Activated CD4-positive, alpha-beta T cell treated with anti-CD3 and anti-CD28 coated beads, Interleukin-2, amount 50 U/mL, for 1 hour (primary cell): Measurements from ENCODE around the gene CISD2.
"Not testable (repeated sequence)": the region's sequence is repeated elsewhere in the genome, so short reads cannot be mapped to it uniquely, and the experiment has no call there.

ENCODE experiments used
- DNase-seq: peaks from one replicate; pipeline ENCODE4 v3.0.0-alpha.2; 2020

Gene CISD2, protein sequence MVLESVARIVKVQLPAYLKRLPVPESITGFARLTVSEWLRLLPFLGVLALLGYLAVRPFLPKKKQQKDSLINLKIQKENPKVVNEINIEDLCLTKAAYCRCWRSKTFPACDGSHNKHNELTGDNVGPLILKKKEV

DNA sequence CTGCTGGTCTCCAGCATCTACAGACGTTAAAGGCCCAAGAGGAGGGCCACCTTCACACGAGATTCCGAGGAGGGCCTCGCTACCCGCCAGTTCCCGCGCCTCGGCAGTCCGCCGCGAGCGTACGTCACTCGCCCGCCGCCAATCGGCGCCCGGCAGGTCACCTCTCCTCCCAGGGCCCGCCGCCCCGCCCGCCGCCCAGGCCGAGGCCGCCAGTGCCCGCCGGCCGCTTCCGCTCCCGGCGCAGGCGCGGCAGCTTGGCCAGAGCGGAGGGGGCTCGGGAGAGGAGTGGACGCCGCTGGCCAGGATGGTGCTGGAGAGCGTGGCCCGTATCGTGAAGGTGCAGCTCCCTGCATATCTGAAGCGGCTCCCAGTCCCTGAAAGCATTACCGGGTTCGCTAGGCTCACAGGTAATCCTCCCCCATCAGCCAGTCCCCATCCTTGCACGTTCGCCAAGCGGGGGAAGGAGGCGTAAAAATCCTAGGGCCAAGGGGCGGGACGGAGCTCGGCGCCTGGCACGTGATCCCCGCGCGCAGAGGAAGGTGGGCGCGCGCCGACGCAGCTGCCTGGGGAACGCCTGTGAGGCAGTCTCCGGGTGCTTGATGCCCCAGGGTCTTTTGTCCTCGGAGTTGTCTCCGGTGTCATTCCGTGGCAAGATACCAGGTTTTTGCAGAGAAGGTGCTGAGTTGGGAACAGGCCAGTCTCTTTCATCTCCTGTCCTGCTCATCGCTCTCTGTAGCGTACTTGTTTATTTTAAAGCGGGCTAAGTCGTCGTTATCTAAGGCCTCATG lies at the start of gene CISD2:
Gene CISD2, plus strand, starts transcription at position 212 of the 788 bp plus-strand sequence. Its CDS starts 93 bp downstream, at position 305.
- peak; percentile 86 for DNase-seq

DNA sequence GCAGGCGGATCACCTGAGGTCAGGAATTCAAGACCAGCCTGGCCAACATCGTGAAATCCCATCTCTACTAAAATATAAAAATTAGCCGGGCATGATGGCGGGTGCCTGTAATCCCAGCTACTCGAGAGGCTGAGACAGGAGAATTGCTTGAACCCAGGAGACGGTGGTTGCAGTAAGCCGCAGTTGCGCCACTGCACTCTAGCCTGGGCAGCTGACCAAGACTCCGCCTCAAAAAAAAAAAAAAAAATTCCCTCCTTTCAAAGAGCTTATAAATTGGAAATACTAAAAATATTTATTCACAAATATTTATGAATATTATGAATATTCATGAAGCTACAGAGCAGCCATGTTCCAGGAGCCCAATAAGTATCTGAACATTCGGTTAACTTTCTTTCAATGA lies 49.7 kb upstream of the CISD2 start:
- not testable (repeated sequence) for DNase-seq

- no peak for DNase-seq
Measured at GRCh38 chr4:102819588-102820365, 49.0 kb upstream of the CISD2 start.

DNA sequence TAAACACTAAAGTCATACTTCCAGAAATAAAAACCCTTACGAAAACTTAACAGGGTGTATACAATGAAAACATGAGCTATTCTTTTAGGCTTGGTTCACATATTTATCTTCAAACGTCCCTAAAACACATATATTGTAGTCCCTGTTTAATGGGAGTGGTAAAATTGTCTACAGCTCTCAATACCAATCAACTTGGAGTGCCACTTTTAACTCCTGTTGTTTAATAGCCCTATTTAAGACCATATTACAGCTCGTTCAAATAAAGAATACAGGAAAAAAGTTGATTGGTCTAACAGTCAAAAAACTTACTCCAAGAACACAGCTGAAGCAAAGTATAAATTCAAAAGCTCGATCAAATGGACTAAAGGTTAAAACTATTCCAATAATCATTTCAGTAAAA lies 45.3 kb upstream of the CISD2 start:
- DNase-seq: no peak

- DNase-seq: no peak
Measured at GRCh38 chr4:102823897-102824296, 44.9 kb upstream of the CISD2 start.

DNA sequence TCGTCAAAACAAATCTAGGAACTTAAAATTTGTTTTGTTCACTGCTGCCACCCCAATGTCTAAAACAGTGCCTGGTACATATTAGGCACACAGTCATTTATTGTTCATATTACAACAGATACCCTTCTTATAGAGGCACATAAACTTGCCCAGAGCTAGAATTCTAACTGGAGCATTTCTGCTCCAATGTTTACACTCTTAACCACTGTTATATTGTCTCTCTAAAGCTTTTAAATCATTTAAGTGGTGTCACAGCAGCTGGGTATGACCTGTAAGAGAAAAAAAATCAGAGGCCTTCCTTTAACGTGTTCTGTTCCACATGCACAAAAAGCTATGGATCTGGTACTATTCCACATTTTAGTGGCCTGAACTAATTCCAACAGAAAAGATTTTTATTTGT lies 44.4 kb upstream of the CISD2 start:
- DNase-seq: no peak

DNA sequence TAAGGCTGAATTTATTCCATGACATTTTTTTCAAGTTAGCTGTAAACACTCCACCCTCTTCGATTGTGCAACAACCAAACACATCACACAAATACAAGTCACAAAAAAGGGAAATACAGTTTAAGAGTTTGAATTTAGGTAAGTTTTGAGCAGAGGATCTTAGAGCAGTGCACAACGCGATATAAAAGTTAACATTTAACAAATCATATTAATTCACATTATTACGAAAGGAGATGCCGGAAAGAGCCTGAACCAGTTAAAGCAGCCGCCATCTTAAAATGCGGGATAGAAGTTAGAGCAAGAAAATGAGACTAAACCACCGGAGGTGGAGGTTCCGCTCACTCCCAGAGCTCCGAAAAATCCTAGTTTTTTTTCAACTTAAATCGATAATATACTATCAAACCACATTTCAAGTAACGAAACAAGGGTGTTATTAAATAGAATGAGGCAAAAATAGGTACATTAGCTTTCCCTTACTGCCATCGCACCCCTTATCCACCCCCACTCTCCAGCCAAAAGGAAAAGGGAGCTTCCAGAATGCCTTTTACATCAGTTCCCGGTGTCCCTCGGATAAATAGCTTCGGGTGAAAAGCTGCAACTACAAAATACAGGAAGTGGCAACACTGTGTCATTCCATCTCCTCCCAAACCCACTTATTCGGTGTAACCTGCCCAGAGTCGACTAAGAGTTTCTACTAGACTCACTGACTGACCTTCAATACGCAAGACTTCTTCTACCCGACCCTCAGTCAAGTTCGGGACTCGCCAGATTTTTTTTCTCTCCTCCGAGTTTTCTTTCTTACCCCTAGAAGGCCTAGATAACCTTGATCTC lies 43.3 kb upstream of the CISD2 start:
- peak; percentile 16 for DNase-seq

DNA sequence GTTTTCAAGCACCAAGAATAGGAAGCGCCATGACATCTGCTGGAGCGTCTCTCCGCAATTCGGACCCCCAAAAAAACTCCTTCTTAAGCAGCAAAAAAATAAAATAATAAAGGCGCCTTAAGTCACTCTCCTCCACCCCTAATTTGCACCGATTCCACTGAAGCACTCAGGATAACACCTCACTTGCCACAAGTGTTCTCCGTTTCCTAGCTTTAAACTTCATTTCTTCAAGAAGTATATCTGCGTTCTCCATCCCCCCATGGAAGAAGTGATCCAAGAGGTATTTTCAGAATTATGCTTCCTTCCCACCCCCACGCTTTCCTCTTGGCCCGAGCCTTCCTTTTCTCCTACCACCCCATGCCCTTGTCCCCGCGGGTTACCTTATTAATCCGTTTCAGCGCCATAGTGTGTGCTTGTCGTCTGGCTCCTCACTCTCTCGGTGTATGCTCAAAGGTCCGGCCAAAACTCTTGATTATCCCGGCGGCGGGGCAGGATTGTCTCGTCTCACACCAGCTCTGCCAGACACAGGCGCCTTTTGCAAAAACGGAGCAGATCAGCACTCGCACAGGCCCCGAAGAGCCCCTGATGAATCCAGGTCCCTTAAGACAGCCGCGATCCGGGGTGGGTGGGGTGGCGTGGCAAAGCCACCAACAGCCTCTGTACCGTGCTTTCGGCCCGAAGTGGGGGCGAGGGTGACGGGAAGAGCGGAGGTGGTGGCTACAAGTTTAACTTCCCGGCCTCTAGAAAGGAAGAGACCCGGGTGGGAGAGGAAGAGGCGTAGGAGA lies 42.5 kb upstream of the CISD2 start:
- no peak for DNase-seq

GRCh38 chr4:102826890-102827673 lies 41.7 kb upstream of the CISD2 start, which contains the start of gene UBE2D3:
Gene UBE2D3, minus strand, starts transcription at chr4:102827551. Its CDS starts 1,043 bp downstream, at chr4:102826508.
- DNase-seq: peak; percentile 96

GRCh38 chr4:102827674-102828496 lies 40.9 kb upstream of the CISD2 start:
- peak; percentile 99 for DNase-seq

DNA sequence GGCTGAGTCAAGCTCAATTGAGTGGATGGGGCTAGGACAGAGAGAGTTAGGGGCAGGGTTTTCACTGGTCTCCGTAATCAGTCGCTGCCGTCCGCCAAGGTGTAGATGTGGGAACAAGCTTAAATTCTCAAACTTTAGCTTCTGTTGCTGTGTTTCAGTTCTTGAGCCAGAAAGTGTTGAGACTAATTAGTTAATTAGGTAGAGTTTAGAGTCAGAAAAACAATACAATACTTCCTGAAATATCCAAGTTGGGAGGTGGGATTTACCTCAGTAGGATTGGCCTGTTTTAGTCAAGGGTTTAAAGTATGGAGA lies 40.3 kb upstream of the CISD2 start:
- DNase-seq: no peak

- no peak for DNase-seq
Measured at GRCh38 chr4:102829803-102830202, 39.0 kb upstream of the CISD2 start.

- no peak for DNase-seq
Measured at GRCh38 chr4:102832105-102832504, 36.7 kb upstream of the CISD2 start.

GRCh38 chr4:102832667-102833066 lies 36.1 kb upstream of the CISD2 start:
- DNase-seq: no peak

- no peak for DNase-seq
Measured at GRCh38 chr4:102836596-102836995, 32.2 kb upstream of the CISD2 start.

DNA sequence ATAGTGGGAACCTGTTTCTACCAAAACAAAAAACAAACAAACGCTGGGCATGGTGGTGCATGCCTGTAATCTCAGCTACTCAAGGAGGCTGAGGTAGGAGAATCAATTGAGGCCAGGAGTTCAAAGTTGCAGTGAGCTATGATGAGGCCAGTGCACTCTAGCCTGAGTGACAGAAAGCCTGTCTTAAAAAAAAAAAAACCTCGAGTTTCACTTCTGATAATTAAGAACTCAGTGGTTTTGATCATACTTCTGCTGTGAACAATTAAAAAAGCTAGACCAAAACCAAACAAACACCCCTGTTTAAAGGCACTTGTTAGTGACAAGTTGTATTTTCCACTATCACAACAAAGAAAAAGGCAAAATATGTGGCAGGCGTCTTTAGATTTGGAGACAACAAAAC lies 26.4 kb upstream of the CISD2 start:
- DNase-seq: no peak

- DNase-seq: no peak
Measured at GRCh38 chr4:102843273-102843672, 25.5 kb upstream of the CISD2 start.

GRCh38 chr4:102843938-102844337 lies 24.9 kb upstream of the CISD2 start:
- DNase-seq: no peak

DNA sequence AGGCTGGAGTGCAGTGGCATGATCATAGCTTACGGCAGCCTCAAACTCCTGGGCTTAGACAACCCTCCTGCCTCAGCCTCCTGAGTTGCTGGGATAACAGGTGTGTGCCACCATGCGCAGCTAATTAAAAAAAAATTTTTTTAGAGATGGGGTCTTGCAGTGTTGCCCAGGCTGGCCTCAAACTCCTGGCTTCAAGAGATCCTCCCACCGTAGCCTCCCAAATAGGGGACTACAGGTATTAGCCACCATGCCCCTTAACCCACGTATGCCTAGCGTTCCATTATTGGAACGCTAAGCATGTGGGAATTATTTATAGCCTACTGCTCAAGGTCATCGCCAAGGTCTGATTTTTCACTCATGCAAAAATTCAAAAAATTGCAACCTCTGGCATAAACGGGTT lies 21.1 kb upstream of the CISD2 start:
- no peak for DNase-seq

- no peak for DNase-seq
Measured at GRCh38 chr4:102849579-102850104, 19.1 kb upstream of the CISD2 start.
